Left kidney (tissue), 8 donors: Measurements from ENCODE around the gene TAMALIN. TPM values are rescaled to one million over a fixed set of nuclear protein-coding genes. Genes with fewer than 3 reads are reported as not detected.
"Not testable (repeated sequence)": the region's sequence is repeated elsewhere in the genome, so short reads cannot be mapped to it uniquely, and the experiment has no call there.

Experiments used
- DNase-seq: peaks from one replicate; pipeline ENCODE4 v3.0.0-alpha.2; 2013
- long read RNA-seq, 8 donors: transcript quantifications; one replicate each; lab custom pipeline, GENCODE V29; 2026
- polyA plus RNA-seq: library from polyadenylated mRNA; unstranded; fragments of 120-200 nt; gene quantifications from one replicate; pipeline ENCODE4 v1.2.1, GENCODE V29; 2013; ENCODE audit not compliant: insufficient read length

Gene TAMALIN
- polyA plus RNA-seq = 23.4 TPM
- long read RNA-seq, donor 1, transcript GRASP-201 (8 exons, 1,933 nt) = major isoform, 6 of 7 reads
- long read RNA-seq, donor 1, partial matches to known transcripts = 0 of 7 reads
- long read RNA-seq, donor 1, other reads (novel, unspliced or antisense) = 0 of 7 reads
- long read RNA-seq, donor 2, transcript GRASP-201 (8 exons, 1,933 nt) = major isoform, 6 of 8 reads
- long read RNA-seq, donor 2, partial matches to known transcripts = 0 of 8 reads
- long read RNA-seq, donor 2, other reads (novel, unspliced or antisense) = 0 of 8 reads
- long read RNA-seq, donor 3, partial matches to known transcripts = 0 of 4 reads
- long read RNA-seq, donor 3, other reads (novel, unspliced or antisense) = 0 of 4 reads
- long read RNA-seq, donor 4 = 0 reads
- long read RNA-seq, donor 5, transcript GRASP-201 (8 exons, 1,933 nt) = major isoform, 8 of 10 reads
- long read RNA-seq, donor 5, partial matches to known transcripts = 0 of 10 reads
- long read RNA-seq, donor 5, other reads (novel, unspliced or antisense) = 0 of 10 reads
- long read RNA-seq, donor 6, transcript GRASP-201 (8 exons, 1,933 nt) = major isoform, 10 of 10 reads
- long read RNA-seq, donor 6, partial matches to known transcripts = 0 of 10 reads
- long read RNA-seq, donor 6, other reads (novel, unspliced or antisense) = 0 of 10 reads
- long read RNA-seq, donor 7, transcript GRASP-201 (8 exons, 1,933 nt) = major isoform, 6 of 7 reads
- long read RNA-seq, donor 7, partial matches to known transcripts = 0 of 7 reads
- long read RNA-seq, donor 7, other reads (novel, unspliced or antisense) = 0 of 7 reads
- long read RNA-seq, donor 8, partial matches to known transcripts = 0 of 4 reads
- long read RNA-seq, donor 8, other reads (novel, unspliced or antisense) = 0 of 4 reads

- peak; percentile 64 for DNase-seq
Observed at GRCh38 chr12:52006726-52007157, at the start of gene TAMALIN. Gene TAMALIN, plus strand, starts transcription at chr12:52006946. Its CDS starts 74 bp downstream, at chr12:52007020.

GRCh38 chr12:51958542-51958941, 48.2 kb upstream of the TAMALIN start:
- no peak for DNase-seq

- no peak for DNase-seq
Observed at GRCh38 chr12:51959211-51959610, 47.5 kb upstream of the TAMALIN start.

- no peak for DNase-seq
Observed at GRCh38 chr12:51959921-51960320, 46.8 kb upstream of the TAMALIN start.

- DNase-seq = no peak
Observed at GRCh38 chr12:51960488-51960887, 46.3 kb upstream of the TAMALIN start.

- no peak for DNase-seq
Observed at GRCh38 chr12:51960890-51961289, 45.9 kb upstream of the TAMALIN start.

- no peak for DNase-seq
Observed at GRCh38 chr12:51961834-51962233, 44.9 kb upstream of the TAMALIN start.

GRCh38 chr12:51962737-51963136, 44.0 kb upstream of the TAMALIN start:
- DNase-seq = no peak

- DNase-seq = no peak
Observed at GRCh38 chr12:51963477-51963876, 43.3 kb upstream of the TAMALIN start.

GRCh38 chr12:51969643-51970042, 37.1 kb upstream of the TAMALIN start:
- DNase-seq = no peak

GRCh38 chr12:51970904-51971646, 35.7 kb upstream of the TAMALIN start:
- peak; percentile 65 for DNase-seq

- DNase-seq = no peak
Observed at GRCh38 chr12:51971679-51972421, 34.9 kb upstream of the TAMALIN start.

GRCh38 chr12:51972422-51972812, 34.3 kb upstream of the TAMALIN start:
- DNase-seq = no peak

- no peak for DNase-seq
Observed at GRCh38 chr12:51972849-51973273, 33.9 kb upstream of the TAMALIN start.

GRCh38 chr12:51973560-51973959, 33.2 kb upstream of the TAMALIN start:
- no peak for DNase-seq

- DNase-seq = no peak
Observed at GRCh38 chr12:51974646-51975045, 32.1 kb upstream of the TAMALIN start.

- DNase-seq = no peak
Observed at GRCh38 chr12:51975196-51975595, 31.6 kb upstream of the TAMALIN start.

- peak; percentile 73 for DNase-seq
Observed at GRCh38 chr12:51976376-51977160, 30.2 kb upstream of the TAMALIN start.

GRCh38 chr12:51977320-51977753, 29.4 kb upstream of the TAMALIN start:
- no peak for DNase-seq

GRCh38 chr12:51979306-51979705, 27.4 kb upstream of the TAMALIN start:
- not testable (repeated sequence) for DNase-seq
